Measurements from ENCODE around the gene BDKRB1.

BDKRB1 gene

GRCh38 chr14:96255501-96256366, at the start of gene BDKRB1:
BDKRB1 (plus strand) TSS chr14:96256210; CDS start chr14:96263683, 7,473 bp downstream.
- no peak for DNase-seq (ENCODE audit: low spot score)

DNA sequence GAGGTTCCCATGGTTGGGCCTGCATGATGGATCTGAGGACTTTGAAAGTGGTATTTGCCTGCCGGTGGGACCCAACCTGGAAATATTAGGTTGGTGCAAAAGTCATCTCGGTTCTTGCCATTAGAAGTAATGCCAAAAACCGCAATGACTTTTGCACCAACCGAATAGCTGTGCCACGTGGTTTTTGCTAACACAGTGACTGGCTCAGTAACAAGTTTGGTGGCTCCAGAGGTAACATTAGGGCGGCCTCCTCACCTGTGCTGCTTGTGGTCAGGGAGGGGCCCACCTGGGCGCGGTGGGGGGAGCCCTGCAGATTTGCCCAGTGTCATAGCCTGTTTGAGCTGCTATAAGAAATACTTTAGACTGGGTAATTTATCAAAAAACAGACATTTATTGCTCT, 49.5 kb upstream of the BDKRB1 start:
- DNase-seq (ENCODE audit: low spot score) = no peak

DNA sequence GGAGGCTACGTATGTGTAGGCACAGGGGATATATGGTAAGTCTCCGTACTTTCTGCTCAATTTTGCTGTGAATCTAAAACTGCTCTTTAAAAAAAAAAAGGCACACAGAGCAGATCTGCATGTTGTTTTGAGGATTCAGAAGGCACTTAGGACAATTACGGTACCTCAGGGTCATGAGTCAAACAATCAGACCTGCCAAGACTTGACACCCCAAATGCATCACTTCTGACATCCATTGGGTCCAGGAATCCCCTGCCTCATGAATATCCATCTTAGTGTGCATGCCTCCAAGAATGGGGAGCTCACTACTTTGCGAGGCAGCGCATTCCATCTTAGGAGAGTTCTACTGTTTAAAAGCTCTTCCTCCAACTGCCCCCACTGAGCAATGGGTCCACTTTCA, 48.3 kb upstream of the BDKRB1 start:
- DNase-seq (ENCODE audit: low spot score) = no peak

DNA sequence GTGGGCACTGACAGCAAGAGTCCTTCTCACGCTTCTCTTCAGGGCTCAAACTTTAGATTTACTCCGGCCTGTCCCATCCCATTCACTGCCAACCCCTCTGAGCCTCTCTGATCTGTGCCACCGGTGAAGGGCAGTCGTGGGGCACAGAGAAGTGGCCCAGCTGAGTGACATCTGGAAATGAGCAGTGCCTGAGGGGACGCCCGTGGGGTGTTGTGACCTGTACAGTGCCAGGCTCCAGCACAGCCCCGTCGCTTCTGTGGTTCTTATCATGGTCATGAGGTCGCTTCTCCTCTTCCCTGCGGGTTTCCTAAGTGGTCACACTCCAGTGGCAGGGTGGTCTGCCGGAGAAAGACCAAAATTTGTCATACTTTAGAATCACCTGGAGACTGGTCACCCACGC, 47.3 kb upstream of the BDKRB1 start:
- DNase-seq (ENCODE audit: low spot score) = no peak

- no peak for DNase-seq (ENCODE audit: low spot score)
Observed at GRCh38 chr14:96212140-96212539, 43.9 kb upstream of the BDKRB1 start.

DNA sequence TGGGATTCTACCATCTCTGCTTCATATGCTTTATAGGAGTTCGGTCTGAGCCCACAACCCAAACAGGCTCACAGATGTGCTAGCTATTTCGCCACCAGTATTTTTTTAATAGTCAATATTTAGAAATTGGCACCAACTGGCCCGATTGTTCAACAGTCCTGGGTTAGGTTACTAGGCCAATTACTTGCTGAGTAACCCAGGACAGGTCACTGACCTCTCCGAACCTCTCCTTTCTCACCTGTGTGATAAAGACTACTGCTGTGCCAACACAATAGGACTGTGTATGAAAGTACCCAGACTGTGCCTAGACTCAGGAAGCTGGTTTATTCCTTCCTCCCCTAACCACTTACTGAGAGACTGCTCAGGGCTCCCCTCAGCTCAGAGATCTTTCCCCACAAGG, 43.1 kb upstream of the BDKRB1 start:
- no peak for DNase-seq (ENCODE audit: low spot score)

DNA sequence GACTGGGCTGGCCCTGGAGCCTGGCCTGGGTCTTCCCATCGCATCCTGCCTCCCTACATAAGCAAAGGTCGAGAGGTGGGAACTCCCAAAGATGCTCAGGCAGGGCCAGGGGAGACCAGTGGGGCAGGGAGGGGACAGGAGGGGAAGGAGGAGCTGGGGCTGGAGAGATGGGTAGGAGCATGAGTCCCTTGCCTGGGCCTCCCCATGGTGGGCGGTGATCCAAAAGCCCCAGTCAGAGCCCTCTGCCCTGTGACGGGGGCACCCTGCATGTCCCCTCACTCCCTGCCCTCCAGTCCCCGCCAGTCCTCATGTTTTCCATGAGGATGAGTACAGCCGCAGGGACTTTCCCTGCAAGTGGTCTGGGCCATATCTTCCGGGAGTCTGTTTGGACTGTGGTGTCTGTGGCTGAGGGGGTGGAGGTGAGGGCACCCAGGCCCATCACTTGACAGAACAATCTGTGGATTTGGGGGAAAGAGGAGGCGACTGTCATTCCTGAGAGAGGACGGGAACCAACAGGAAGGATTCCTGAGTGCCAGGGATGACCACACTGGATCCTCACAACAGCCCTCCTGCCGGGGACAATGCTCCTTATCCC, 42.0 kb upstream of the BDKRB1 start:
- no peak for DNase-seq (ENCODE audit: low spot score)

DNA sequence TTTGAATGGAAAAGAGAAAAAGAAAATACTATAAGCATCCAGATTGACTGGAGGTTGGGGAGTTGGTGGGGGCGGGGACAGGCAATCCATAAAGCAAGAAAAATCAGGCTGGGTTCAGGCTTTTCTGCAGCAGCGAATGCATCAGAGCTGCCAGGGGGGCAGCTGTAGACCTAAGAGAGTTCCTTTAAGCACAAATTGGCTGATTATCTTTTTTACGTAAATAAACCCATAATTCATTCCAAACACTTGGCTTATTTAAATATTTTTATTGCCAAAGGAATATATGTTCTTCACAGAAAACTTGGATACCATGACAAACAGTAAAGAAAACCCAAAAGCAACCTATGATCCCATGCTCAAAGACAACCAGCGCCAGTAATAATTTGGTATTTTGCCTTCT, 41.2 kb upstream of the BDKRB1 start:
- DNase-seq (ENCODE audit: low spot score) = no peak

GRCh38 chr14:96215452-96216244, 40.4 kb upstream of the BDKRB1 start:
- no peak for DNase-seq (ENCODE audit: low spot score)

- DNase-seq (ENCODE audit: low spot score) = no peak
Observed at GRCh38 chr14:96216627-96217026, 39.4 kb upstream of the BDKRB1 start.

- no peak for DNase-seq (ENCODE audit: low spot score)
Observed at GRCh38 chr14:96217376-96217913, 38.6 kb upstream of the BDKRB1 start.

GRCh38 chr14:96221109-96221650, 34.8 kb upstream of the BDKRB1 start:
- no peak for DNase-seq (ENCODE audit: low spot score)

GRCh38 chr14:96221841-96222240, 34.2 kb upstream of the BDKRB1 start:
- no peak for DNase-seq (ENCODE audit: low spot score)

- no peak for DNase-seq (ENCODE audit: low spot score)
Observed at GRCh38 chr14:96224480-96225096, 31.4 kb upstream of the BDKRB1 start.

DNA sequence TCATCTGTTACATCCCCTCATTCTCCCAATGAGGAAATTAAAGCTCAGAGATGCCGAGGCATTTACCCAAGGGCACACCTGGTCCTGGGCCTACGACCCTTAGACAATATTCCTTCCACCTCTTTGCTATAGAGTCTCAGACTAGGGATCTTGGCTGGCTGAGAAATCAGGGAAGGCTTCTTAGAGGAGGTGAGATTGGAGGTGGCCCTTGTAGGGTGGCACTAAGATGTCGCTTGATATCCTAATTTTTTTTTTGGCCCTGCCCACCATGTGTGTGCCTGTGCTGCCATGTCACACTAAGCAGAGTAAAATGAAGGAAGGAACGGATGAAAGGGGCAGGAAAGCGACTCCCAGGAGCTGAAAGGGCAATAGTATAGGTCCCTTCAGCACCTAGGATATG, 30.8 kb upstream of the BDKRB1 start:
- no peak for DNase-seq (ENCODE audit: low spot score)

GRCh38 chr14:96225745-96226151, 30.3 kb upstream of the BDKRB1 start:
- no peak for DNase-seq (ENCODE audit: low spot score)

- no peak for DNase-seq (ENCODE audit: low spot score)
Observed at GRCh38 chr14:96227428-96227827, 28.6 kb upstream of the BDKRB1 start.

- no peak for DNase-seq (ENCODE audit: low spot score)
Observed at GRCh38 chr14:96229315-96229714, 26.7 kb upstream of the BDKRB1 start.

DNA sequence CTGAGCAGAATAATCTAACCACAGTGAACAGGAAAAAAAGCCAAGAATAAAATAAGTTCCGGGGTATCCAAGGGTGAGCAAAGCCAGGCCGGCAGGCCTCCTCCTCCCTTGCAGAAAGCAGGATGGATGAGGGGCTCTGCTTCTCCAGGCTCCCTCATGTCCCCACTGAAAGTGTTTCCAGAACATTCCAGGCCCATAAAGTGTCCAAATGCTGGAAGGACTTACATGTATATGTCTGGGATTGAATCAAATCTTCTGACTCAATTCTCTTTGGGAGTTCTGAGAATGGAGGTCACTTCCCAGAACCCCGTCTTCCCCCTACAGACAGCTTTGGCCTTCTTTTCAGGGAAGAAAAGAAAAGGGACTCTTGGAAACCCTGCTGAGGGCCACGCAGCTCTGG, 25.0 kb upstream of the BDKRB1 start:
- no peak for DNase-seq (ENCODE audit: low spot score)

GRCh38 chr14:96231526-96232130, 24.4 kb upstream of the BDKRB1 start:
- no peak for DNase-seq (ENCODE audit: low spot score)

- DNase-seq (ENCODE audit: low spot score) = no peak
Observed at GRCh38 chr14:96232506-96232905, 23.5 kb upstream of the BDKRB1 start.

Data from putamen (tissue), 1 donor.